ENCODE results near the gene FFAR1.
A peak's percentile ranks its signal among the peaks of the same experiment; 100 is the strongest.

FFAR1 gene

DNA sequence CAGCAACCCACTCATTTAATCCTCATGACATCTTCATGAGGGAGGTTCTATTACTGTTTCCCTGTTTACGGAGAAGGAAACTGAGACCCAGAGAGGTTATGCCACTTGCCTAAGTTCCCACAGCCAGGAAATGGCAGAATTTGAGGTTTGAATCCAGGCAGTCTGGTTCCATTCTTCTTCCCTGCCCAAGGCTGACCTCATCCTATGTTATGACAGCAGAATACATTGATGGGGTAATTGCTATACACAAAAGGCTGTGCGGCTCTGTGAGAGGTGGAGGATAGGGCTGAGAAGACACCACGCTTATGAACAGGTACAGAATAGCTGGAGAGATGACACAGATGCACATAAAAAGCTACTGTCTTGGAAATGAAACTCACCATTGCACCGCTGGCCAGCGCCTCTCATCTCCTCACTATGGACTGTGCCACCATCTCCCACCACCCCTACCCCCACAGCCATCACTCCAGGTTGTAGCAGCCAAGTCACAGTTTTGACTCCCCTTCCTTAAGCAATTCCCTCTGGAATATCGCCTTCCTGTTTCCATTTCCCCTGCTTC is 44.3 kb upstream of the FFAR1 start:
- no peak for DNase-seq (ENCODE audit: low spot score)
- TF ChIP-seq, protein P1, sequence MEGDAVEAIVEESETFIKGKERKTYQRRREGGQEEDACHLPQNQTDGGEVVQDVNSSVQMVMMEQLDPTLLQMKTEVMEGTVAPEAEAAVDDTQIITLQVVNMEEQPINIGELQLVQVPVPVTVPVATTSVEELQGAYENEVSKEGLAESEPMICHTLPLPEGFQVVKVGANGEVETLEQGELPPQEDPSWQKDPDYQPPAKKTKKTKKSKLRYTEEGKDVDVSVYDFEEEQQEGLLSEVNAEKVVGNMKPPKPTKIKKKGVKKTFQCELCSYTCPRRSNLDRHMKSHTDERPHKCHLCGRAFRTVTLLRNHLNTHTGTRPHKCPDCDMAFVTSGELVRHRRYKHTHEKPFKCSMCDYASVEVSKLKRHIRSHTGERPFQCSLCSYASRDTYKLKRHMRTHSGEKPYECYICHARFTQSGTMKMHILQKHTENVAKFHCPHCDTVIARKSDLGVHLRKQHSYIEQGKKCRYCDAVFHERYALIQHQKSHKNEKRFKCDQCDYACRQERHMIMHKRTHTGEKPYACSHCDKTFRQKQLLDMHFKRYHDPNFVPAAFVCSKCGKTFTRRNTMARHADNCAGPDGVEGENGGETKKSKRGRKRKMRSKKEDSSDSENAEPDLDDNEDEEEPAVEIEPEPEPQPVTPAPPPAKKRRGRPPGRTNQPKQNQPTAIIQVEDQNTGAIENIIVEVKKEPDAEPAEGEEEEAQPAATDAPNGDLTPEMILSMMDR (IDR thresholded peaks at IDR 0.05; ENCODE audit: extremely low read depth, missing control alignments): no peak

DNA sequence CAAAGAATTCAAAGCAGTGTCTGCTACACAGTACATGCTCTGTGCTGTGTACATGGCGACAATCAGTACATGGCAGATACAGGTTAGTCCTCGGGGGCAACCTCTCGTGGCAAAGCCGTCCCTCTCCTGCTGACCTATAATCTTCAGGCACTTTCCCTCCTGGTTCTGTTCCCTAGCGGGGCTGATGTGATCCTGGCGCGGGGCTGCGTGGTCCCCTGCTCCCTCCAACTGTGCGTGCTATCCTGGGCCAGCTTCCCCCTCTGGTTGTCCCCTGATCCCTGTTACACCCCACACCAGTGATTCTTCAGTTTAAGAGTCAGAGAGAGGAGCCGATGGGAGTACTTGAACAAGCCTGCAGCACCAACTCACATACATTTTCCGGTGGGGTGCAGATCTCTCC is 43.7 kb upstream of the FFAR1 start:
- TF ChIP-seq, protein P1 (IDR thresholded peaks at IDR 0.05; ENCODE audit: extremely low read depth, missing control alignments): no peak
- no peak for DNase-seq (ENCODE audit: low spot score)

DNA sequence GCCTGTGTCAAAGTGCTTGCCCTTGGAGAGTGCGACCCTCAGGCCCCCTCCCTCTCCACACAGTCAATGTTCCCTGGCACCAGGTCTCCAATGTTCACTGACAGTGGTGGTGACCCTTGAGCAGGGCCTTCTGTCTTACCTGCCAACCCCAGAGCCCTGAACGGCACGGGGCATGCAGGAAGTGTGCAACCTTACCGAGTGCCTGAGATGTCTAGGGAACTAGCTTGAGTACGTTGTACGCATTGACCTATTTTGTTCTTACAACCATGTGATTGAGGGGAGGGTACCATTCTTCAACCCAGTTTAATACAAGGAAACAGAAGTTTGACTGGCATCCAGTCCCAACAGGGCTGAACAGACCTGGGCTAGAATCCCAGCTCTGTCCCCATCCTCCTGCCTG is 42.5 kb upstream of the FFAR1 start:
- TF ChIP-seq, protein P1 (IDR thresholded peaks at IDR 0.05; ENCODE audit: extremely low read depth, missing control alignments): no peak
- DNase-seq (ENCODE audit: low spot score): no peak

DNA sequence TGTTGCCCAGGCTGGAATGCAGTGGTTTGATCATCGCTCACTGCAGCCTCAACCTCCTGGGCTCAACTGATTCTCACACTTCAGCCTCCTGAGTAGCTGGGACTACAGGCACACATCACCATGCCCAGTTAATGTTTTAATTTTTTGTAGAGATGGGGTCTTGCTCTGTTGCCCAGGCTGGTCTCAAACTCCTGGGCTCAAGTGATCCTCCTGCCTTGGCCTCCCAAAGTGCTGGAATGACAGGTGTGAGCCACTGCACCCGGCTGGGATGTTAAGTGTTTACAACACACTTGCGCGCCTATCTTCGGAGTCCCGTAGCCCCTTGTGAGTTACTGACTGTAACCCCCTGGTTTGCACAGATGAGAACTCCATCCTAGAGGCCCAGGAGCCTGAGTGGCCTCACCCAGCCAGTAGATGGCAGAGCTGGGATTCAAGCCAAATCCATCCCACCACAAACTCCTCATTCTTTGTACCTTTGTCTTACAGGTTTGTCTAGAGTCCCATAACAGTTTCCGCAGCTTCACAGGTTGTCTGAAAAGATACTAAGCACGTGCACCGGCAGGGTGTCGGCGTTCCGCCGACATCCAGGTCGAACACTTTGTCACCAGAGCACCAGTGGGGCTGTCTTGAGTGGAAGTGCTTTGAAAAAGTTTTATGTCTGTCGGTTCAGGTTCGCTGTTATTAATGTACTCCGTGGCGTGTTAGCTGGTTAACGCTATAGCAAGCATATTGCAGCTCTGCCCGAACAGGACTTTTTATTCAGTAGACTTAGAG is 41.0 kb upstream of the FFAR1 start:
- peak; percentile 62 for DNase-seq (ENCODE audit: low spot score)

DNA sequence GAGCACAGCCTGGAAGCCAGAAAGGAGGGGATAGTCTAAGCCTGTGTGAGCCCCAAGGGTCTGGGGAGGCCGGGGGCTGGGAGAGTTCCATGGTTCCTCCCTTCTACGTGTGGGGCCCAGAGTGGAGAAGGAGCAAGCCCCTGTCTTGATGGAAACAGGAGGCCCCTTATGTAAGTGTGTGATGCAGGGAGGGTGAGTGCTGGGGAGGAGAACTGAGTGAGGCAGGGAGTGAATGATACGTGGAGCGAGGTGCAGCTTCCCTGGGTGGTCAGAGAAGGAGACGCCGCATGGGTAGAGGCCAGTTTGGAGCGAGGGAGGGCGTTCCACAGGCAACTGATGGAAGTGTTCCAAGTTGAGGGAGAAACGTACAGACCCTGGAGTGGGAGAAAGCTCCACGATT is 39.8 kb upstream of the FFAR1 start:
- no peak for DNase-seq (ENCODE audit: low spot score)
- TF ChIP-seq, protein P1 (IDR thresholded peaks at IDR 0.05; ENCODE audit: extremely low read depth, missing control alignments): no peak

More for the DNA sequence above, 41.0 kb upstream of the FFAR1 start:
- TF ChIP-seq, protein P1 (IDR thresholded peaks at IDR 0.05; ENCODE audit: extremely low read depth, missing control alignments): peak; percentile 16

DNA sequence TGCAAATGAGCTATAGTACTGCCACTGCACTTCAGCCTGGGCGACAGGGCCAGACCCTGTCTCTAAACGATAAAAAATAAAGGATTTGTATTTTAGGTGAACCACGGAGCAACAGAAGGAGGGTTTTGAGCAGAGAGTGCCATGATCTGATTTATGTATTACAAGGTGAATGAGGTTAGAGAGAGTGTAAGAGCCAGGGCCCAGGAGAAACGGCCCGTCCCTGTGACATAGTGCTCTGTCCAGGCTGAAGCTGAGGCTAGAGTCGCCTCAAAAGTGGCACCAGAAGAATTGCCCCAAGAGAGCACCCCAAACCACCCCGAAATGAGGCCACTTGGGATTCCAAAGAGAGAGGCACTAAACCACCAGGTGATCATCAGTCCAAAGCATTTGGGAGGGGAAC is 38.8 kb upstream of the FFAR1 start:
- TF ChIP-seq, protein P1 (IDR thresholded peaks at IDR 0.05; ENCODE audit: extremely low read depth, missing control alignments): no peak
- DNase-seq (ENCODE audit: low spot score): no peak

DNA sequence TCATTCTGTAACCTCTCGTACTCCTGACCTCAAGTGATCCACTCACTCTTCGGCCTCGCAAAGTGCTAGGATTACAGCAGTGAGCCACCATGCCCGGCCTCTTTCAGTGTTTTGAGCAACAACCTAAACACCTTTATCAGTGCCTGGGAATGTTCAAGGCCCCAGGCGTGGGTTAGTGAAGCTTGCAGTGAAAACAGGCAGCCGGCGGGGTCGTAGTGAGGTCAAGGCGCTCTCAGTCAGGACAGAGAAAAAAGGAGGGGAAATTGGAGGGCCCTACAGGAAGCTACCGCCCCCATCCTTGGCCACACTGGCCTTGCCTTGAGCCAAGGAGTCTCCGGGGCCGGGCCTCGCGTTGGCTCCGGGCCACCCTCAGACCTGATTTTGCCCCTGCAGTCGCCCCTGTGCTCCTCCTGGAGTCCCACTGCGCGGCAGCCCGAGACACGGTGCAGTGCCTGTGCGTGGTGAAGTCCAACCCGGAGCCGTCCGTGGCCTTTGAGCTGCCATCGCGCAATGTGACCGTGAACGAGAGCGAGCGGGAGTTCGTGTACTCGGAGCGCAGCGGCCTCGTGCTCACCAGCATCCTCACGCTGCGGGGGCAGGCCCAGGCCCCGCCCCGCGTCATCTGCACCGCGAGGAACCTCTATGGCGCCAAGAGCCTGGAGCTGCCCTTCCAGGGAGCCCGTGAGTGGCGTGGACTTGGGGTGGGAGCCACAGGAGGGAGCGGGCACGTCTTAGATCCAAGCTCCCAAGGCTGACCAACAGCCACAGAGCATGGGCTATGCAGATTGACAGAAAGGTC is 38.0 kb upstream of the FFAR1 start:
- DNase-seq (ENCODE audit: low spot score): no peak
- TF ChIP-seq, protein P1 (IDR thresholded peaks at IDR 0.05; ENCODE audit: extremely low read depth, missing control alignments): no peak

Data from GM20000 (cell line).